GM12878 (cell line): Measurements from ENCODE around the gene CAMK2G. TPM values are rescaled to one million over a fixed set of nuclear protein-coding genes. Genes with fewer than 3 reads are reported as not detected.

Experiments used
- ATF7 ChIP-seq: fragments of 450-650 bp; IDR thresholded peaks from 2 replicates; pipeline ENCODE4 v1.6.1; 2016; ENCODE audit warnings: low read depth, mild to moderate bottlenecking
- CHD1 ChIP-seq: IDR thresholded peaks from 2 replicates; pipeline ENCODE4 v1.6.1; 2012; ENCODE audit warnings: low read depth, low read length, improper control_type of control experiment
- JUNB ChIP-seq: IDR thresholded peaks from 2 replicates; pipeline ENCODE4 v1.6.1; 2016; ENCODE audit warnings: antibody characterized with exemption, mild to moderate bottlenecking
- KDM1A ChIP-seq: fragments of 200-600 bp; sonication (generic); IDR thresholded peaks from 2 replicates; pipeline ENCODE4 v1.6.1; 2016; ENCODE audit warnings: borderline replicate concordance
- NFIC ChIP-seq: IDR thresholded peaks from 2 replicates; pipeline ENCODE4 v1.6.1; 2012; ENCODE audit warnings: low read depth, mild to moderate bottlenecking, inconsistent platforms, low read length, moderate library complexity
- RAD21 ChIP-seq: IDR thresholded peaks from 2 replicates; pipeline ENCODE4 v1.6.1; 2011; ENCODE audit warnings: mild to moderate bottlenecking, low read depth, low read length, moderate library complexity; ENCODE audit not compliant: insufficient read depth
- RBBP5 ChIP-seq: fragments of 200-600 bp; sonication (generic); conservative IDR thresholded peaks from 2 replicates; pipeline ENCODE4 v1.6.1; 2016
- SP1 ChIP-seq: IDR thresholded peaks from one replicate; pipeline ENCODE4 v1.6.1; 2011; ENCODE audit warnings: low read depth, low read length
- STAT1 ChIP-seq: fragments of 450-650 bp; conservative IDR thresholded peaks from 2 replicates; pipeline ENCODE4 v1.6.1; 2014; ENCODE audit warnings: antibody characterized with exemption, mild to moderate bottlenecking
- TCF12 ChIP-seq: IDR thresholded peaks from 2 replicates; pipeline ENCODE4 v1.6.1; 2011; ENCODE audit warnings: low read depth, mild to moderate bottlenecking, low read length
- polyA plus RNA-seq, 11 experiments: library from polyadenylated mRNA; depleted of rRNA in 4 of 11; unstranded in 6 of 11; stranded (reverse) in 5 of 11; fragments of >200 nt; fragmentation: Nextera tagmentation in 4 of 11; fragmentation: Illumina TruSeq in 1 of 11; extraction: Ambion mirVana in 4 of 11; extraction: Trizol in 1 of 11; gene quantifications; 1 replicate in 1 of 11; 2 replicates in 10 of 11; pipeline versions ENCODE4 v1.2.1 to v1.2.3, GENCODE V29; 2011 to 2016; ENCODE audit warnings: inconsistent platforms in 2 of 11, missing spikeins in 2 of 11, low read depth in 1 of 11
- total RNA-seq, 4 experiments: library from RNA; depleted of rRNA in 3 of 4; stranded (reverse); fragments of >200 nt in 3 of 4; fragmentation: Illumina TruSeq in 1 of 4; extraction: Trizol in 1 of 4; gene quantifications; 2 replicates each; pipeline versions ENCODE4 v1.2.1 to v1.2.3, GENCODE V29; 2013 to 2021
- TF ChIP-seq, protein P1 (sequence below): fragments of 450-650 bp; IDR thresholded peaks from 2 replicates; pipeline ENCODE4 v1.6.1; 2018; ENCODE audit warnings: borderline replicate concordance, mild to moderate bottlenecking; ENCODE audit not compliant: partially characterized antibody
- TF ChIP-seq, protein P2 (sequence below): fragments of 150-350 bp; IDR thresholded peaks from 2 replicates; pipeline ENCODE4 v1.6.1; 2016; ENCODE audit warnings: low read depth, low read length

The CAMK2G gene
- total and polyA plus RNA-seq, 10 of the 15 experiments (the other 5 are each of a cell fraction or from before 2014, with no cell fraction given), result 5.5 to 24.3 (median 16.9) TPM

DNA sequence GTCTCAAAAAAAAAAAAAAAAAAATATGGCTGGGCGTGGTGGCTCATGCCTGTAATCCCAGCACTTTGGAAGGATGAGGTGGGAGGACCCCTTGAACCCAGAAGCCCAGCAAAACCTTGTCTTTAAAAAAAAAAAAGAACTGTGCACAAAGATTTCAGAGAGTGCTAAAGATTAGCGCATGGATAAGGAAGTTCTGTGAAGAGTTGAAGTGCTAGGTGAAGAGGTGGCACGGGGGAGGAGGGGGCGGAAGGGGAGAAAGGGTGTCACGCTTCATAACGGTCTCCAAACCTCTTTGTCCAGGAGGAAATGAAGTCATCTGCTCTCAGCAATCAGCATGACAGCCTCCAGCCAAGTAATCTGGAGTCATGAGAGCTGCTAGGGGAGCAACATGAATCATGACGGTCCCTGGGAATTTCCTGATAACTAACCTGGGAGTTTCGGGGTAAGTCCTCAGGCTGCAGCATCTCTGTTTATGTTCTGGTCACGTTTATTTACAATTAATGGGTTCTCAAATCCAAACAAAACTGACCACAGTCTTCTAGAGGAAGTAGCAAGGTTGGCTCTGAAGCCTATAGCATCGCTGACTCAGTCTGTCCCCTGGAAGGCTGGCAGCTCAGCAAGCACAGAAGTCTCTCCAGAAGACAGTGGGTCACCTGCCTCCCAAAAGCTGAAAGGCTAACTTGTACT, 34.6 kb upstream of the CAMK2G start (continued):
- TF ChIP-seq, protein P1, sequence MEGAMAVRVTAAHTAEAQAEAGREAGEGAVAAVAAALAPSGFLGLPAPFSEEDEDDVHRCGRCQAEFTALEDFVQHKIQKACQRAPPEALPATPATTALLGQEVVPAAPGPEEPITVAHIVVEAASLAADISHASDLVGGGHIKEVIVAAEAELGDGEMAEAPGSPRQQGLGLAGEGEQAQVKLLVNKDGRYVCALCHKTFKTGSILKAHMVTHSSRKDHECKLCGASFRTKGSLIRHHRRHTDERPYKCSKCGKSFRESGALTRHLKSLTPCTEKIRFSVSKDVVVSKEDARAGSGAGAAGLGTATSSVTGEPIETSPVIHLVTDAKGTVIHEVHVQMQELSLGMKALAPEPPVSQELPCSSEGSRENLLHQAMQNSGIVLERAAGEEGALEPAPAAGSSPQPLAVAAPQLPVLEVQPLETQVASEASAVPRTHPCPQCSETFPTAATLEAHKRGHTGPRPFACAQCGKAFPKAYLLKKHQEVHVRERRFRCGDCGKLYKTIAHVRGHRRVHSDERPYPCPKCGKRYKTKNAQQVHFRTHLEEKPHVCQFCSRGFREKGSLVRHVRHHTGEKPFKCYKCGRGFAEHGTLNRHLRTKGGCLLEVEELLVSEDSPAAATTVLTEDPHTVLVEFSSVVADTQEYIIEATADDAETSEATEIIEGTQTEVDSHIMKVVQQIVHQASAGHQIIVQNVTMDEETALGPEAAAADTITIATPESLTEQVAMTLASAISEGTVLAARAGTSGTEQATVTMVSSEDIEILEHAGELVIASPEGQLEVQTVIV, result no peak
- TF ChIP-seq CHD1 (no peak), STAT1 (no peak), KDM1A (no peak), RBBP5 (no peak), SP1 (no peak), TCF12 (0 out of 2 replicates have a peak, but pooled peaks have one; percentile 23), JUNB (peak; percentile 74), ATF7 (peak; percentile 95), RAD21 (no peak), NFIC (peak; percentile 69; the same call in 1 of the 2 replicates)
- TF ChIP-seq, protein P2, sequence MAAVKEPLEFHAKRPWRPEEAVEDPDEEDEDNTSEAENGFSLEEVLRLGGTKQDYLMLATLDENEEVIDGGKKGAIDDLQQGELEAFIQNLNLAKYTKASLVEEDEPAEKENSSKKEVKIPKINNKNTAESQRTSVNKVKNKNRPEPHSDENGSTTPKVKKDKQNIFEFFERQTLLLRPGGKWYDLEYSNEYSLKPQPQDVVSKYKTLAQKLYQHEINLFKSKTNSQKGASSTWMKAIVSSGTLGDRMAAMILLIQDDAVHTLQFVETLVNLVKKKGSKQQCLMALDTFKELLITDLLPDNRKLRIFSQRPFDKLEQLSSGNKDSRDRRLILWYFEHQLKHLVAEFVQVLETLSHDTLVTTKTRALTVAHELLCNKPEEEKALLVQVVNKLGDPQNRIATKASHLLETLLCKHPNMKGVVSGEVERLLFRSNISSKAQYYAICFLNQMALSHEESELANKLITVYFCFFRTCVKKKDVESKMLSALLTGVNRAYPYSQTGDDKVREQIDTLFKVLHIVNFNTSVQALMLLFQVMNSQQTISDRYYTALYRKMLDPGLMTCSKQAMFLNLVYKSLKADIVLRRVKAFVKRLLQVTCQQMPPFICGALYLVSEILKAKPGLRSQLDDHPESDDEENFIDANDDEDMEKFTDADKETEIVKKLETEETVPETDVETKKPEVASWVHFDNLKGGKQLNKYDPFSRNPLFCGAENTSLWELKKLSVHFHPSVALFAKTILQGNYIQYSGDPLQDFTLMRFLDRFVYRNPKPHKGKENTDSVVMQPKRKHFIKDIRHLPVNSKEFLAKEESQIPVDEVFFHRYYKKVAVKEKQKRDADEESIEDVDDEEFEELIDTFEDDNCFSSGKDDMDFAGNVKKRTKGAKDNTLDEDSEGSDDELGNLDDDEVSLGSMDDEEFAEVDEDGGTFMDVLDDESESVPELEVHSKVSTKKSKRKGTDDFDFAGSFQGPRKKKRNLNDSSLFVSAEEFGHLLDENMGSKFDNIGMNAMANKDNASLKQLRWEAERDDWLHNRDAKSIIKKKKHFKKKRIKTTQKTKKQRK, result no peak
